GM21825 (cell line): ENCODE results near the gene CDH12.
"Not testable (repeated sequence)": the region's sequence is repeated elsewhere in the genome, so short reads cannot be mapped to it uniquely, and the experiment has no call there.

Experiments
- ATAC-seq: cut with Tn5 transposase; IDR thresholded peaks from one replicate; pipeline ENCODE4 v1.9.1; 2021; ENCODE audit warnings: mild to moderate bottlenecking, moderate library complexity; ENCODE audit not compliant: unreplicated experiment

CDH12 gene

GRCh38 chr5:22187632-22188228 lies 665.4 kb downstream of the CDH12 start:
- ATAC-seq: not testable (repeated sequence)

GRCh38 chr5:22169226-22169625 lies 683.9 kb downstream of the CDH12 start:
- not testable (repeated sequence) for ATAC-seq

GRCh38 chr5:22168704-22169103 lies 684.4 kb downstream of the CDH12 start:
- ATAC-seq: not testable (repeated sequence)

- ATAC-seq: not testable (repeated sequence)
These were observed 687.2 kb downstream of the CDH12 start for GRCh38 chr5:22165931-22166330.

- ATAC-seq: not testable (repeated sequence)
These were observed 688.0 kb downstream of the CDH12 start for GRCh38 chr5:22164910-22165748.

GRCh38 chr5:22156953-22157352 lies 696.2 kb downstream of the CDH12 start:
- not testable (repeated sequence) for ATAC-seq

- not testable (repeated sequence) for ATAC-seq
These were observed 698.4 kb downstream of the CDH12 start for GRCh38 chr5:22154779-22155178.

GRCh38 chr5:22151801-22152200 lies 701.3 kb downstream of the CDH12 start:
- not testable (repeated sequence) for ATAC-seq

- not testable (repeated sequence) for ATAC-seq
These were observed 712.7 kb downstream of the CDH12 start for GRCh38 chr5:22140418-22140817.

GRCh38 chr5:22139662-22140300 lies 713.4 kb downstream of the CDH12 start:
- ATAC-seq: not testable (repeated sequence)

- ATAC-seq: no peak
These were observed 741.8 kb downstream of the CDH12 start for GRCh38 chr5:22111320-22111719.

GRCh38 chr5:22109315-22109714 lies 743.8 kb downstream of the CDH12 start:
- no peak for ATAC-seq

GRCh38 chr5:22108545-22108944 lies 744.6 kb downstream of the CDH12 start:
- ATAC-seq: no peak

GRCh38 chr5:22102823-22103359 lies 750.3 kb downstream of the CDH12 start:
- no peak for ATAC-seq

- no peak for ATAC-seq
These were observed 764.6 kb downstream of the CDH12 start for GRCh38 chr5:22088517-22088916.

GRCh38 chr5:22079566-22079965 lies 773.6 kb downstream of the CDH12 start:
- no peak for ATAC-seq

- no peak for ATAC-seq
These were observed 774.1 kb downstream of the CDH12 start for GRCh38 chr5:22079002-22079401.

- ATAC-seq: no peak
These were observed 776.6 kb downstream of the CDH12 start for GRCh38 chr5:22076586-22076985.

GRCh38 chr5:22070186-22070728 lies 782.9 kb downstream of the CDH12 start:
- no peak for ATAC-seq

GRCh38 chr5:22063717-22064116 lies 789.4 kb downstream of the CDH12 start:
- no peak for ATAC-seq

- no peak for ATAC-seq
These were observed 794.5 kb downstream of the CDH12 start for GRCh38 chr5:22058620-22059019.
